Keratinocyte (primary cell): ENCODE data around the gene ZRSR2. TPM values are rescaled to one million over a fixed set of nuclear protein-coding genes. Genes with fewer than 3 reads are reported as not detected.

Experiments used
- DNase-seq: peaks from one replicate; pipeline ENCODE4 v3.0.0-alpha.2; 2011; ENCODE audit warnings: low read depth, missing footprints, low spot score
- FAIRE-seq: peaks from 2 replicates; lab custom pipeline; 2011; peaks lifted over from hg19 to GRCh38; lab: Jason Lieb, UNC
- H2AFZ ChIP-seq: 2 replicates; pipeline ENCODE4 v1.6.0; 2012; ENCODE audit warnings: low read length, control low read depth, inconsistent platforms; ENCODE audit not compliant: control insufficient read depth
- H3K27ac ChIP-seq: 2 replicates; pipeline ENCODE4 v1.5.1; 2011; ENCODE audit warnings: low read length; ENCODE audit not compliant: control insufficient read depth, insufficient read depth
- H3K27me3 ChIP-seq: 3 replicates; pipeline ENCODE4 v1.6.0; 2011; ENCODE audit warnings: low read length; ENCODE audit not compliant: control insufficient read depth, insufficient read depth; ENCODE audit errors: extremely low read depth
- H3K36me3 ChIP-seq, 2 experiments: 2 replicates in 1 of 2; 3 replicates in 1 of 2; pipeline ENCODE4 v1.5.1; 2011; ENCODE audit warnings: low read length in 2 of 2, mild to moderate bottlenecking in 1 of 2; ENCODE audit not compliant: control insufficient read depth in 2 of 2, insufficient read depth in 2 of 2; ENCODE audit errors: extremely low read depth in 1 of 2
- H3K4me1 ChIP-seq: 3 replicates; pipeline ENCODE4 v1.5.1; 2011; ENCODE audit warnings: low read length; ENCODE audit not compliant: control insufficient read depth, insufficient read depth; ENCODE audit errors: extremely low read depth
- H3K4me2 ChIP-seq: 3 replicates; pipeline ENCODE4 v1.6.0; 2011; ENCODE audit warnings: low read depth, low read length; ENCODE audit not compliant: control insufficient read depth, insufficient read depth; ENCODE audit errors: extremely low read depth
- H3K4me3 ChIP-seq, 3 experiments: fragments of 200-600 bp in 1 of 3; sonication (generic) in 1 of 3; 2 replicates in 2 of 3; 3 replicates in 1 of 3; pipeline ENCODE4 v1.5.1; 2011 to 2016; ENCODE audit warnings: low read length in 3 of 3, mild to moderate bottlenecking in 3 of 3, control low read depth in 2 of 3, inconsistent platforms in 1 of 3, low read depth in 1 of 3, mixed read lengths in 1 of 3, mixed run types in 1 of 3, moderate library complexity in 1 of 3; ENCODE audit not compliant: control insufficient read depth in 2 of 3, insufficient read depth in 2 of 3; ENCODE audit errors: extremely low read depth in 1 of 3
- H3K79me2 ChIP-seq: 2 replicates; pipeline ENCODE4 v1.6.0; 2012; ENCODE audit warnings: low read length; ENCODE audit not compliant: control insufficient read depth, insufficient read depth
- H3K9ac ChIP-seq: 3 replicates; pipeline ENCODE4 v1.6.0; 2011; ENCODE audit warnings: low read length; ENCODE audit not compliant: control insufficient read depth, insufficient read depth; ENCODE audit errors: extremely low read depth
- H3K9me1 ChIP-seq: 3 replicates; pipeline ENCODE4 v1.6.0; 2011; ENCODE audit warnings: low read length; ENCODE audit not compliant: control insufficient read depth, insufficient read depth; ENCODE audit errors: extremely low read depth
- H3K9me3 ChIP-seq: 2 replicates; pipeline ENCODE4 v1.5.1; 2012; ENCODE audit warnings: low read depth, low read length; ENCODE audit not compliant: control insufficient read depth
- H4K20me1 ChIP-seq: 3 replicates; pipeline ENCODE4 v1.6.0; 2011; ENCODE audit warnings: low read length; ENCODE audit not compliant: control insufficient read depth, insufficient read depth; ENCODE audit errors: extremely low read depth
- EZH2 ChIP-seq: IDR thresholded peaks from one replicate; pipeline ENCODE4 v1.6.1; 2012; ENCODE audit warnings: inconsistent platforms, mild to moderate bottlenecking, low read length, moderate library complexity
- dilution Hi-C: fragments of 300-500 bp; cut with MboI; formaldehyde crosslinking; loops from one replicate; pipeline ENCODE4 v1.7.0; 2020; ENCODE audit warnings: low sequenced_read_pairs; ENCODE audit not compliant: extremely low pct_ligation_motif_present
- polyA plus RNA-seq, 5 experiments: library from polyadenylated mRNA; depleted of rRNA in 3 of 5; stranded (reverse) in 3 of 5; stranded (forward) in 1 of 5; unstranded in 1 of 5; fragments of >200 nt; gene quantifications; 1 replicate in 1 of 5; 2 replicates in 3 of 5; 3 replicates in 1 of 5; pipeline versions ENCODE4 v1.2.1 to v1.2.3, GENCODE V29; 2011 to 2012; ENCODE audit warnings: missing spikeins in 2 of 5, low read depth in 1 of 5, low replicate concordance in 1 of 5
- TF ChIP-seq, protein P1 (sequence below), 3 experiments: IDR thresholded peaks in 1 of 3; conservative IDR thresholded peaks in 1 of 3; optimal IDR thresholded peaks in 1 of 3; 2 replicates in 2 of 3; 3 replicates in 1 of 3; pipeline versions ENCODE3 to v1.5.1; 2011; ENCODE audit warnings: low read length in 3 of 3, mild to moderate bottlenecking in 3 of 3, moderate library complexity in 2 of 3, control low read depth in 1 of 3, inconsistent platforms in 1 of 3; ENCODE audit not compliant: insufficient read depth in 2 of 3; ENCODE audit errors: extremely low read depth in 1 of 3

Gene ZRSR2
- polyA plus RNA-seq, 1 donor (not counting 4 experiments of a cell fraction or from before 2014, with no cell fraction given), result 13.7 TPM

DNA sequence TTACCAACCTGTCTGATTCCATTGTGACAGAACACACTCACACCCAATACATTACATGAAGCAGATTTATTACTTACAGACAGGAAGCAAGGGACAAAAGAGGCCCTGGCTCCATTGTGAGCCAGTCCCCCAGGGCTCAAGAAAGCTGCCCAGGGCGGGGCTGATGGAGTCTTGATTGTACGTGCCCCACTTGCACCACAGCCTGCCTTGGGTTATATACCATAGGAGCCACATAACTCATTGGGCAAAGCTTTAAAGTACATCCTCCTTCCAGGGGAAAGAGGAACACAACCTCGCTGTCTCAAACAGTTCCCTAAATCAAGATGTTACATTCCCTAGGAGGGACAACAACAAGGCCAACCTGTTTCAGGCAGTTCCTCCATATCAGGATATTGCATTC, 3.4 kb upstream of the ZRSR2 start:
- H3K79me2 ChIP-seq, result peaks cover 8% of the 10 kb centered on the region
- DNase-seq (no peak), FAIRE-seq (no peak)
- H3K9me3 ChIP-seq, result no peaks in the 10 kb centered on the region
- no peaks in the 10 kb centered on the region for H3K9me1 ChIP-seq
- dilution Hi-C loops, result no loop called here
- H3K9ac ChIP-seq, result no peak overlapping the region
- TF ChIP-seq, protein P1, sequence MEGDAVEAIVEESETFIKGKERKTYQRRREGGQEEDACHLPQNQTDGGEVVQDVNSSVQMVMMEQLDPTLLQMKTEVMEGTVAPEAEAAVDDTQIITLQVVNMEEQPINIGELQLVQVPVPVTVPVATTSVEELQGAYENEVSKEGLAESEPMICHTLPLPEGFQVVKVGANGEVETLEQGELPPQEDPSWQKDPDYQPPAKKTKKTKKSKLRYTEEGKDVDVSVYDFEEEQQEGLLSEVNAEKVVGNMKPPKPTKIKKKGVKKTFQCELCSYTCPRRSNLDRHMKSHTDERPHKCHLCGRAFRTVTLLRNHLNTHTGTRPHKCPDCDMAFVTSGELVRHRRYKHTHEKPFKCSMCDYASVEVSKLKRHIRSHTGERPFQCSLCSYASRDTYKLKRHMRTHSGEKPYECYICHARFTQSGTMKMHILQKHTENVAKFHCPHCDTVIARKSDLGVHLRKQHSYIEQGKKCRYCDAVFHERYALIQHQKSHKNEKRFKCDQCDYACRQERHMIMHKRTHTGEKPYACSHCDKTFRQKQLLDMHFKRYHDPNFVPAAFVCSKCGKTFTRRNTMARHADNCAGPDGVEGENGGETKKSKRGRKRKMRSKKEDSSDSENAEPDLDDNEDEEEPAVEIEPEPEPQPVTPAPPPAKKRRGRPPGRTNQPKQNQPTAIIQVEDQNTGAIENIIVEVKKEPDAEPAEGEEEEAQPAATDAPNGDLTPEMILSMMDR (optimal IDR thresholded peaks at IDR 0.05 in 1 of 3, IDR thresholded peaks at IDR 0.05 in 1 of 3, conservative IDR thresholded peaks at IDR 0.05 in 1 of 3; ENCODE audit: extremely low read depth in 1 of 3, insufficient read depth in 2 of 3, low read length in 3 of 3), result no peak
- no peak for TF ChIP-seq EZH2
- H3K4me3 ChIP-seq, result no peak overlapping the region
- H3K4me2 ChIP-seq, result no peak overlapping the region
- no peak overlapping the region for H2AFZ ChIP-seq
- H3K27me3 ChIP-seq, result no peaks in the 10 kb centered on the region
- H3K36me3 ChIP-seq, result no peaks in the 10 kb centered on the region
- no peaks in the 10 kb centered on the region for H4K20me1 ChIP-seq
- H3K4me1 ChIP-seq, result peaks cover 6% of the 10 kb centered on the region
- H3K27ac ChIP-seq, result no peak overlapping the region

DNA sequence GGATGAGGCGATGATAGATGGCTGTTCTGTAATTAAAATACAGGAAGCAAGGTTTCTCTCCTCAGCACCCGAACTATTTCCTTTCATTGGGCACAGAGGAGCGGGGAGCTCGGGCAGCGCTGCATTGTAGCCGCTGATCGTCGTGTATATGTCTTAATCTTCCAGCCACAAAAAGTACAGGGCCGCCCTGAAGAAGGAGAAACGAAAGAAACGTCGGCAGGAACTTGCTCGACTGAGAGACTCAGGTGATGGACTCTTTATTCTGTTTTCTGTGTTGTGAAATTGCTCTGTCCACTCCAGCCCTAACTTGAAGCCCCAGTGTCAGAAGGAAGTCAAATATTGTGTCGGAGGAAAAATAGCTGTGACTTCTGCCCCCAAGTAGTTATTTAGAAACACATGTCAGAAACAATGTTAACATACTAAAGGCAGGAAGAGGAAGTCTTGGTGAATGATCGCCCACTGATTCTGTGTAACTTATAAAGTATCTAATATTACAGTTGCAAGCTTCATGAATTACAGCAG, 546 bp downstream of the ZRSR2 start:
- Histone ChIP-seq H3K4me1 (peaks cover 6% of the 10 kb centered on the region), H2AFZ (peak overlapping the region; percentile 99), H3K27me3 (no peaks in the 10 kb centered on the region), H3K4me3 (peak overlapping the region; percentile 79 to 97 (median 96)), H3K9me1 (no peaks in the 10 kb centered on the region), H3K27ac (peak overlapping the region; percentile 76), H3K79me2 (peaks cover 31% of the 10 kb centered on the region), H3K36me3 (peaks cover 0 to 1% of the 10 kb centered on the region in 2 experiments), H3K4me2 (peak overlapping the region; percentile 92), H4K20me1 (no peaks in the 10 kb centered on the region), H3K9ac (peak overlapping the region; percentile 90), H3K9me3 (no peaks in the 10 kb centered on the region)
- dilution Hi-C loops, result no loop called here
- FAIRE-seq (peak; percentile 17), DNase-seq (no peak)
- TF ChIP-seq EZH2, result no peak
- TF ChIP-seq, protein P1 (optimal IDR thresholded peaks at IDR 0.05 in 1 of 3, IDR thresholded peaks at IDR 0.05 in 1 of 3, conservative IDR thresholded peaks at IDR 0.05 in 1 of 3; ENCODE audit: extremely low read depth in 1 of 3, insufficient read depth in 2 of 3, low read length in 3 of 3), result no peak
